GM12878 (cell line): Measurements from ENCODE around the gene BLOC1S2. TPM values are rescaled to one million over a fixed set of nuclear protein-coding genes. Genes with fewer than 3 reads are reported as not detected.

Experiments used
- ATAC-seq: fragments of 200-7000 bp; cut with Tn5 transposase; 3 replicates; pipeline ENCODE4 v1.9.1; 2020; ENCODE audit warnings: mild to moderate bottlenecking, moderate library complexity
- BruUV-seq: library from RNA; stranded (reverse); fragments of 400-500 nt; replicated peaks from 2 replicates; lab custom pipeline; 2021; lab: Mats Ljungman, UMichigan
- CTCF ChIA-PET: fragments of 300-600 bp; sonication (Branson Sonifier 250); formaldehyde crosslinking; extraction: SDS; loops from one replicate; lab custom pipeline; 2021; ENCODE audit warnings: inconsistent platforms; lab: Yijun Ruan, JAX
- POLR2A ChIA-PET: fragments of 350-600 bp; formaldehyde crosslinking; extraction: SDS; loops from one replicate; lab custom pipeline; 2021; ENCODE audit warnings: inconsistent platforms; lab: Charles Lee
- RAD21 ChIA-PET: fragments of 300-600 bp; sonication (Branson Sonifier 250); formaldehyde crosslinking; loops from one replicate; lab custom pipeline; 2023; ENCODE audit warnings: antibody characterized with exemption; ENCODE audit not compliant: unreplicated experiment; lab: Charles Lee
- SMC1A ChIA-PET: fragments of 300-600 bp; sonication (Branson Sonifier 250); formaldehyde crosslinking; loops from one replicate; lab custom pipeline; 2023; ENCODE audit not compliant: unreplicated experiment, uncharacterized antibody; lab: Charles Lee
- DNase-seq: peaks from one replicate; pipeline ENCODE4 v3.0.0-alpha.2; 2011; ENCODE audit warnings: low read depth, low spot score
- FAIRE-seq: peaks from 3 replicates; lab custom pipeline; 2011; peaks lifted over from hg19 to GRCh38; lab: Jason Lieb, UNC
- H2AFZ ChIP-seq: 2 replicates; pipeline ENCODE4 v1.6.0; 2011; ENCODE audit warnings: low read depth, low read length, control low read depth; ENCODE audit not compliant: control insufficient read depth
- H3K27ac ChIP-seq: 2 replicates; pipeline ENCODE4 v1.5.1; 2011; ENCODE audit warnings: control low read depth; ENCODE audit not compliant: control insufficient read depth, insufficient read depth
- H3K27me3 ChIP-seq, 2 experiments: replicated peaks in 1 of 2; 2 replicates each; pipeline versions ENCODE4 v1.6.0 to v1.6.1; 2011; ENCODE audit warnings: low read length in 1 of 2; ENCODE audit not compliant: control insufficient read depth in 2 of 2, insufficient read depth in 2 of 2
- H3K36me3 ChIP-seq, 2 experiments: 2 replicates each; pipeline ENCODE4 v1.5.1; 2011; ENCODE audit warnings: low read length in 1 of 2; ENCODE audit not compliant: control insufficient read depth in 2 of 2, insufficient read depth in 2 of 2
- H3K4me1 ChIP-seq: 2 replicates; pipeline ENCODE4 v1.6.1; 2011; ENCODE audit warnings: mild to moderate bottlenecking, low read length, moderate library complexity, mixed read lengths; ENCODE audit not compliant: control insufficient read depth, insufficient read depth
- H3K4me2 ChIP-seq: 2 replicates; pipeline ENCODE4 v1.6.0; 2011; ENCODE audit warnings: control low read depth; ENCODE audit not compliant: control insufficient read depth, insufficient read depth
- H3K4me3 ChIP-seq: fragments of 200-600 bp; sonication (generic); 2 replicates; pipeline ENCODE4 v1.5.1; 2016
- H3K79me2 ChIP-seq: 2 replicates; pipeline ENCODE4 v1.6.0; 2011; ENCODE audit warnings: low read length; ENCODE audit not compliant: control insufficient read depth, insufficient read depth
- H3K9ac ChIP-seq: 2 replicates; pipeline ENCODE4 v1.8.0; 2011; ENCODE audit warnings: low read length, control low read depth, mixed read lengths; ENCODE audit not compliant: control insufficient read depth, insufficient read depth
- H3K9me3 ChIP-seq: replicated peaks from 3 replicates; pipeline ENCODE4 v1.5.1; 2011; ENCODE audit warnings: mild to moderate bottlenecking, low read length; ENCODE audit not compliant: control insufficient read depth, insufficient read depth
- H4K20me1 ChIP-seq: 2 replicates; pipeline ENCODE4 v1.6.0; 2011; ENCODE audit not compliant: control insufficient read depth, insufficient read depth
- CHD2 ChIP-seq: IDR thresholded peaks from 2 replicates; pipeline ENCODE4 v1.6.1; 2011; ENCODE audit warnings: low read depth, low read length, improper control_type of control experiment, borderline replicate concordance
- CHD4 ChIP-seq: fragments of 200-600 bp; sonication (generic); IDR thresholded peaks from 2 replicates; pipeline ENCODE4 v1.6.1; 2016; ENCODE audit warnings: mild to moderate bottlenecking
- CREB1 ChIP-seq: IDR thresholded peaks from 2 replicates; pipeline ENCODE4 v1.6.1; 2012; ENCODE audit warnings: low read depth, mild to moderate bottlenecking, inconsistent platforms
- FOS ChIP-seq: IDR thresholded peaks from 3 replicates; pipeline ENCODE4 v1.6.1; 2011; ENCODE audit warnings: borderline replicate concordance; ENCODE audit not compliant: insufficient read length; ENCODE audit errors: extremely low read depth
- LARP7 ChIP-seq: fragments of 450-650 bp; IDR thresholded peaks from 2 replicates; pipeline ENCODE4 v1.6.1; 2017; ENCODE audit warnings: mild to moderate bottlenecking
- MTA2 ChIP-seq: fragments of 450-650 bp; IDR thresholded peaks from 2 replicates; pipeline ENCODE4 v1.6.1; 2016; ENCODE audit warnings: low read depth, mild to moderate bottlenecking, moderate library complexity
- TCF12 ChIP-seq: IDR thresholded peaks from 2 replicates; pipeline ENCODE4 v1.6.1; 2011; ENCODE audit warnings: low read depth, mild to moderate bottlenecking, low read length
- ZNF24 ChIP-seq: fragments of 450-650 bp; IDR thresholded peaks from 2 replicates; pipeline ENCODE4 v1.6.1; 2017; ENCODE audit warnings: antibody characterized with exemption, mild to moderate bottlenecking
- WGBS: methylation state at CpG from one replicate; pipeline ENCODE4 v1.1.6; 2016; ENCODE audit warnings: low lambda C conversion rate; ENCODE audit not compliant: insufficient replicate concordance, insufficient coverage; ENCODE audit errors: missing lambda C conversion rate; 5-methylcytosine and 5-hydroxymethylcytosine counted together
- in situ Hi-C: fragments of 300-500 bp; cut with MboI; formaldehyde crosslinking; loops from 9 replicates; pipeline ENCODE4 v1.14.3; 2018; ENCODE audit warnings: mixed read lengths
- intact Hi-C: fragments of 100-400 bp; cut with micrococcal nuclease; formaldehyde crosslinking; loops from one replicate; pipeline ENCODE4 v1.14.2; 2022; ENCODE audit not compliant: unreplicated experiment
- polyA plus RNA-seq, 11 experiments: library from polyadenylated mRNA; depleted of rRNA in 4 of 11; unstranded in 6 of 11; stranded (reverse) in 5 of 11; fragments of >200 nt; fragmentation: Nextera tagmentation in 4 of 11; fragmentation: Illumina TruSeq in 1 of 11; extraction: Ambion mirVana in 4 of 11; extraction: Trizol in 1 of 11; gene quantifications; 1 replicate in 1 of 11; 2 replicates in 10 of 11; pipeline versions ENCODE4 v1.2.1 to v1.2.3, GENCODE V29; 2011 to 2016; ENCODE audit warnings: inconsistent platforms in 2 of 11, missing spikeins in 2 of 11, low read depth in 1 of 11
- total RNA-seq, 4 experiments: library from RNA; depleted of rRNA in 3 of 4; stranded (reverse); fragments of >200 nt in 3 of 4; fragmentation: Illumina TruSeq in 1 of 4; extraction: Trizol in 1 of 4; gene quantifications; 2 replicates each; pipeline versions ENCODE4 v1.2.1 to v1.2.3, GENCODE V29; 2013 to 2021
- TF ChIP-seq, protein P1 (sequence below): IDR thresholded peaks from 2 replicates; pipeline ENCODE4 v1.6.1; 2012; ENCODE audit warnings: low read depth, low read length, improper control_type of control experiment
- TF ChIP-seq, protein P2 (sequence below): fragments of 450-650 bp; IDR thresholded peaks from 2 replicates; pipeline ENCODE4 v1.6.1; 2017; ENCODE audit warnings: borderline replicate concordance
- TF ChIP-seq, protein P3 (sequence below): fragments of 450-650 bp; IDR thresholded peaks from 2 replicates; pipeline ENCODE4 v1.6.1; 2016; ENCODE audit warnings: mild to moderate bottlenecking
- TF ChIP-seq, protein P4 (sequence below), 3 experiments: IDR thresholded peaks in 2 of 3; conservative IDR thresholded peaks in 1 of 3; 2 replicates each; pipeline ENCODE4 v1.5.1; 2011; ENCODE audit warnings: low read depth in 3 of 3, low read length in 3 of 3, mild to moderate bottlenecking in 3 of 3, control low read depth in 2 of 3, moderate library complexity in 2 of 3, inconsistent platforms in 1 of 3, mixed read lengths in 1 of 3; ENCODE audit not compliant: control insufficient read depth in 2 of 3, insufficient read depth in 1 of 3; ENCODE audit errors: extremely low read depth in 1 of 3

BLOC1S2 gene
- total and polyA plus RNA-seq, 10 of the 15 experiments (the other 5 are each of a cell fraction or from before 2014, with no cell fraction given): 58.6 to 164 (median 79.5) TPM

DNA sequence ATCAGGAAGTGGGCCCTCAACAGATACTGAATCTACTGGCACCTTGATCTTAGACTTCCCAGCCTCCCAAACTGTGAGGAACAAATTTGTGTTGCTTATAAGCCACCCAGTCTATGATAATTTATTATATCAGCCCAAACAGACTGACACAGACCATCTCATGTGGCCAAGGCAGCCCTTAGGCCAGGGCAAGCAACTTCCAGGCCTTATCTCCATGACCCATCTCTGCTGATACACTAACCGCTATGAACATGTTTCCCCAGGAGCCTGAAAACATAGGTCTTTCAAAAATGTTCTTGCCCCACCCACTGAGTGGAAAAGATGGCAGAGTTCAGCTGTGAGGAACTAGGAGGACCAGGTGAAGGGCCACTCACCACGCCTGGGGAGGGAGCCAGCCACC is 3.2 kb upstream of the BLOC1S2 start:
- ChIA-PET POLR2A (no interaction called here), SMC1A (no interaction called here), CTCF (no interaction called here), RAD21 (no interaction called here)
- no TSS peak for BruUV-seq
- H3K27ac ChIP-seq: no peak overlapping the region
- H3K4me1 ChIP-seq: no peaks in the 10 kb centered on the region
- DNase-seq (no peak), ATAC-seq (no peak), FAIRE-seq (no peak)
- no peaks in the 10 kb centered on the region for H3K9me3 ChIP-seq
- H3K4me2 ChIP-seq: no peak overlapping the region
- no peak for TF ChIP-seq TCF12
- TF ChIP-seq MTA2: no peak
- TF ChIP-seq, protein P1, sequence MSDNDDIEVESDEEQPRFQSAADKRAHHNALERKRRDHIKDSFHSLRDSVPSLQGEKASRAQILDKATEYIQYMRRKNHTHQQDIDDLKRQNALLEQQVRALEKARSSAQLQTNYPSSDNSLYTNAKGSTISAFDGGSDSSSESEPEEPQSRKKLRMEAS: no peak
- no peak for TF ChIP-seq CREB1
- TF ChIP-seq, protein P2, sequence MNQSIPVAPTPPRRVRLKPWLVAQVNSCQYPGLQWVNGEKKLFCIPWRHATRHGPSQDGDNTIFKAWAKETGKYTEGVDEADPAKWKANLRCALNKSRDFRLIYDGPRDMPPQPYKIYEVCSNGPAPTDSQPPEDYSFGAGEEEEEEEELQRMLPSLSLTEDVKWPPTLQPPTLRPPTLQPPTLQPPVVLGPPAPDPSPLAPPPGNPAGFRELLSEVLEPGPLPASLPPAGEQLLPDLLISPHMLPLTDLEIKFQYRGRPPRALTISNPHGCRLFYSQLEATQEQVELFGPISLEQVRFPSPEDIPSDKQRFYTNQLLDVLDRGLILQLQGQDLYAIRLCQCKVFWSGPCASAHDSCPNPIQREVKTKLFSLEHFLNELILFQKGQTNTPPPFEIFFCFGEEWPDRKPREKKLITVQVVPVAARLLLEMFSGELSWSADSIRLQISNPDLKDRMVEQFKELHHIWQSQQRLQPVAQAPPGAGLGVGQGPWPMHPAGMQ: no peak
- no peak for TF ChIP-seq LARP7
- TF ChIP-seq, protein P3, sequence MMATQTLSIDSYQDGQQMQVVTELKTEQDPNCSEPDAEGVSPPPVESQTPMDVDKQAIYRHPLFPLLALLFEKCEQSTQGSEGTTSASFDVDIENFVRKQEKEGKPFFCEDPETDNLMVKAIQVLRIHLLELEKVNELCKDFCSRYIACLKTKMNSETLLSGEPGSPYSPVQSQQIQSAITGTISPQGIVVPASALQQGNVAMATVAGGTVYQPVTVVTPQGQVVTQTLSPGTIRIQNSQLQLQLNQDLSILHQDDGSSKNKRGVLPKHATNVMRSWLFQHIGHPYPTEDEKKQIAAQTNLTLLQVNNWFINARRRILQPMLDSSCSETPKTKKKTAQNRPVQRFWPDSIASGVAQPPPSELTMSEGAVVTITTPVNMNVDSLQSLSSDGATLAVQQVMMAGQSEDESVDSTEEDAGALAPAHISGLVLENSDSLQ: no peak
- TF ChIP-seq CHD2: no peak
- TF ChIP-seq, protein P4, sequence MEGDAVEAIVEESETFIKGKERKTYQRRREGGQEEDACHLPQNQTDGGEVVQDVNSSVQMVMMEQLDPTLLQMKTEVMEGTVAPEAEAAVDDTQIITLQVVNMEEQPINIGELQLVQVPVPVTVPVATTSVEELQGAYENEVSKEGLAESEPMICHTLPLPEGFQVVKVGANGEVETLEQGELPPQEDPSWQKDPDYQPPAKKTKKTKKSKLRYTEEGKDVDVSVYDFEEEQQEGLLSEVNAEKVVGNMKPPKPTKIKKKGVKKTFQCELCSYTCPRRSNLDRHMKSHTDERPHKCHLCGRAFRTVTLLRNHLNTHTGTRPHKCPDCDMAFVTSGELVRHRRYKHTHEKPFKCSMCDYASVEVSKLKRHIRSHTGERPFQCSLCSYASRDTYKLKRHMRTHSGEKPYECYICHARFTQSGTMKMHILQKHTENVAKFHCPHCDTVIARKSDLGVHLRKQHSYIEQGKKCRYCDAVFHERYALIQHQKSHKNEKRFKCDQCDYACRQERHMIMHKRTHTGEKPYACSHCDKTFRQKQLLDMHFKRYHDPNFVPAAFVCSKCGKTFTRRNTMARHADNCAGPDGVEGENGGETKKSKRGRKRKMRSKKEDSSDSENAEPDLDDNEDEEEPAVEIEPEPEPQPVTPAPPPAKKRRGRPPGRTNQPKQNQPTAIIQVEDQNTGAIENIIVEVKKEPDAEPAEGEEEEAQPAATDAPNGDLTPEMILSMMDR (IDR thresholded peaks at IDR 0.05 in 2 of 3, conservative IDR thresholded peaks at IDR 0.05 in 1 of 3; ENCODE audit: control insufficient read depth in 2 of 3, extremely low read depth in 1 of 3, insufficient read depth in 1 of 3, low read depth in 3 of 3, low read length in 3 of 3): no peak
- TF ChIP-seq CHD4: no peak
- no peak for TF ChIP-seq FOS
- no peak for TF ChIP-seq ZNF24
- no peaks in the 10 kb centered on the region for H4K20me1 ChIP-seq
- no peak overlapping the region for H3K9ac ChIP-seq
- H3K27me3 ChIP-seq: no peaks in the 10 kb centered on the region
- 54% methylated on average over 2 of the region's 2 CpGs for WGBS
- H3K79me2 ChIP-seq: peaks cover 20% of the 10 kb centered on the region
- in situ Hi-C loops (no loop called here), intact Hi-C loops (no loop called here)
- no peaks in the 10 kb centered on the region for H3K36me3 ChIP-seq
- H2AFZ ChIP-seq: no peak overlapping the region
- no peak overlapping the region for H3K4me3 ChIP-seq
